ENCODE results near the gene CSHL1.

DNA sequence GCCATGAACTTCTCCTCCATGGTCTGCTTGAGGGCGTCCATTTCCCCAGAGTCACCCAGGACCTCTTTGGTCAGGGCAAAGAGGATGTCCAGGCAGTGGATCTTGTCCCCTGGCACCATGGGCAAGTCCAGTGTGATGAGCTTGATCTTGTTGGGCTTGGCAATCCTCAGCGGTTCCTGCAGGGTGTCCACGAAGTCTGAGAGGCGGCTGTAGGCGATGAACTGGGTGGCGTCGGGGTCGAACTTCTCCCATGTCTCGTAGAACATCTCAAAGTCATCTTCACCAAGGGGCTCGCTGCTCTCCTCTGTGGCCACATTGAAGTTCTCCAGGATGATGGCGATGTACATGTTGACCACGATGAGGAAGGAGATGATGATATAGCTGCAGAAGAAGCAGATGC, 30.1 kb upstream of the CSHL1 start:
- TF ChIP-seq SUZ12 (IDR thresholded peaks at IDR 0.05; ENCODE audit: extremely low read depth, insufficient read depth, insufficient read length) (no peak), ZNF274 (IDR thresholded peaks at IDR 0.05; ENCODE audit: low read depth, low read length) (no peak)
